Parietal lobe (tissue), 1 donor: Measurements from ENCODE around the gene SYCE1. TPM values are rescaled to one million over a fixed set of nuclear protein-coding genes. Genes with fewer than 3 reads are reported as not detected.

Experiments used
- total RNA-seq: library from RNA; depleted of rRNA; stranded (reverse); fragments of >200 nt; gene quantifications from one replicate; pipeline ENCODE4 v1.2.3, GENCODE V29; 2014

Gene SYCE1
- 2.2 TPM for total RNA-seq

GRCh38 chr10:133565441-133566294, at the start of gene SYCE1:
Gene SYCE1, minus strand, starts transcription at chr10:133565583. Its CDS starts 54 bp downstream, at chr10:133565529.

GRCh38 chr10:133526957-133527588, 38.3 kb downstream of the SYCE1 start, which contains the start of gene CYP2E1:
Gene CYP2E1, plus strand, starts transcription at chr10:133527363. Its CDS starts 33 bp downstream, at chr10:133527396.

Other genes starting within 250 kb of the SYCE1 start
- 13.5 TPM for gene CALY, start 228.7 kb downstream of the SYCE1 start, total RNA-seq
- gene PRAP1, start 218.2 kb downstream of the SYCE1 start, total RNA-seq, result not detected
- 11.9 TPM for gene FUOM, start 207.6 kb downstream of the SYCE1 start, total RNA-seq
- gene ECHS1, start 192.2 kb downstream of the SYCE1 start, total RNA-seq, result 31.9 TPM
- 13.8 TPM for gene PAOX, start 186.3 kb downstream of the SYCE1 start, total RNA-seq
- gene MTG1, start 171.4 kb downstream of the SYCE1 start, total RNA-seq, result 36.3 TPM
- gene SPRN, start 141.0 kb downstream of the SYCE1 start, total RNA-seq, result 13.1 TPM
- gene SCART1, start 111.6 kb downstream of the SYCE1 start, total RNA-seq, result 2.8 TPM
- 16.3 TPM for gene CYP2E1, start 38.2 kb downstream of the SYCE1 start, total RNA-seq
- gene FRG2B, start 61.2 kb upstream of the SYCE1 start, total RNA-seq, result not detected